Fibroblast of the aortic adventitia (primary cell): ENCODE measurements around the gene RELN. TPM values are rescaled to one million over a fixed set of nuclear protein-coding genes. Genes with fewer than 3 reads are reported as not detected.

Experiments
- DNase-seq: peaks from one replicate; pipeline ENCODE4 v3.0.0-alpha.2; 2010; ENCODE audit warnings: low read depth
- H3K4me3 ChIP-seq: 2 replicates; pipeline ENCODE4 v1.5.1; 2011; ENCODE audit warnings: low read depth, mild to moderate bottlenecking, control low read depth, low read length, moderate library complexity
- CTCF ChIP-seq: IDR thresholded peaks from 2 replicates; pipeline ENCODE4 v1.5.1; 2011; ENCODE audit warnings: mild to moderate bottlenecking, low read length, control low read depth, inconsistent platforms; ENCODE audit not compliant: insufficient read depth
- total RNA-seq: library from RNA; depleted of rRNA; stranded (reverse); fragments of >200 nt; gene quantifications from 2 replicates; pipeline ENCODE4 v1.2.3, GENCODE V29; 2012; ENCODE audit warnings: low replicate concordance

The RELN gene
- total RNA-seq, 1 donor: 88.7 TPM

GRCh38 chr7:103687272-103687671, 302.2 kb downstream of the RELN start:
- no peak for DNase-seq
- no peak for TF ChIP-seq CTCF
- H3K4me3 ChIP-seq: no peak overlapping the region

GRCh38 chr7:103686763-103687162, 302.7 kb downstream of the RELN start:
- DNase-seq: no peak
- no peak overlapping the region for H3K4me3 ChIP-seq
- no peak for TF ChIP-seq CTCF

- no peak for TF ChIP-seq CTCF
- H3K4me3 ChIP-seq: no peak overlapping the region
- no peak for DNase-seq
These were observed 303.4 kb downstream of the RELN start for GRCh38 chr7:103686064-103686463.

- DNase-seq: no peak
- no peak for TF ChIP-seq CTCF
- no peak overlapping the region for H3K4me3 ChIP-seq
These were observed 303.8 kb downstream of the RELN start for GRCh38 chr7:103685646-103686045.

- no peak for TF ChIP-seq CTCF
- H3K4me3 ChIP-seq: no peak overlapping the region
- DNase-seq: no peak
These were observed 306.1 kb downstream of the RELN start for GRCh38 chr7:103683348-103683747.

- no peak overlapping the region for H3K4me3 ChIP-seq
- DNase-seq: no peak
- TF ChIP-seq CTCF: no peak
These were observed 309.0 kb downstream of the RELN start for GRCh38 chr7:103680161-103681144.
